ENCODE measurements around the gene OR13F1.
"Not testable (repeated sequence)": the region's sequence is repeated elsewhere in the genome, so short reads cannot be mapped to it uniquely, and the experiment has no call there.

OR13F1 gene, protein sequence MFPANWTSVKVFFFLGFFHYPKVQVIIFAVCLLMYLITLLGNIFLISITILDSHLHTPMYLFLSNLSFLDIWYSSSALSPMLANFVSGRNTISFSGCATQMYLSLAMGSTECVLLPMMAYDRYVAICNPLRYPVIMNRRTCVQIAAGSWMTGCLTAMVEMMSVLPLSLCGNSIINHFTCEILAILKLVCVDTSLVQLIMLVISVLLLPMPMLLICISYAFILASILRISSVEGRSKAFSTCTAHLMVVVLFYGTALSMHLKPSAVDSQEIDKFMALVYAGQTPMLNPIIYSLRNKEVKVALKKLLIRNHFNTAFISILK

DNA sequence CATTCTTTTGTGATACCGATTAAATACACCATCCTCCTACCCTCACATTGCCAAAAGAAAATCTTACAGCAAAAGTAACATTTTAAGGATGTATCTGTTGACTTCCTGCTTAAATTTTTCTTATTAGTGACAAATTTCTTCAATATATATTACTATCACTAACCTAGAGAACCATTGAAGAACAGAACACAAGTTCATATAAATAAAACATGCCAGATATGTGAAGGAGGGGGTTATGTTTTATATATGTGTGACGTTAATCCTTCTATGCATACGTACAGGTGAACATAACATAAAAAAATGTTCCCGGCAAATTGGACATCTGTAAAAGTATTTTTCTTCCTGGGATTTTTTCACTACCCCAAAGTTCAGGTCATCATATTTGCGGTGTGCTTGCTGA is at the start of gene OR13F1:
TSS of gene OR13F1 (plus strand) at position 301 of the 400 bp plus-strand sequence. CDS start at position 301, 0 bp downstream.
- DNase-seq, result no peak

DNA sequence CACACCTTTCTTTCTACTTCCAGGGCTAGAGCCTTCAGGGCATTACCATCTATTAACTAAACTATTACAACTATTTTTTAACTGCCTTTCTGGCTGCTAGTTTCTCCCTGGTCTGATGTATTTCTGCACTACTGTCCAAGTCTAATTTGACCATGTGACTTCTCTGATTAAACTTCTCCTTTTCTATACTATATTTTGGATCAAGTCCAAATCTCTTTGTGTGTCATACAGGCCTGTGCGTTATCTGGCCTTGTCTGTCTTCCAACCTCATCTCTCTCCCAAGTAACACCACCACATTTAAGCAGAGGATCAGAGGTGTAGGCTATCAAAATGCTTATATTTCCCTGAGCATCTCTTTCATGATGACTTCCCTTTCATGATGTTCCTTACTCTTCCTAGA is 47.2 kb upstream of the OR13F1 start:
- peak; percentile 78 for DNase-seq

GRCh38 chr9:104463864-104464263 is 40.2 kb upstream of the OR13F1 start:
- DNase-seq, result peak; percentile 1

GRCh38 chr9:104468261-104468660 is 35.8 kb upstream of the OR13F1 start:
- DNase-seq, result no peak

GRCh38 chr9:104482921-104483570 is 21.0 kb upstream of the OR13F1 start:
- no peak for DNase-seq

- no peak for DNase-seq
Observed at GRCh38 chr9:104485014-104485413, 19.0 kb upstream of the OR13F1 start.

GRCh38 chr9:104494808-104495207 is 9.3 kb upstream of the OR13F1 start:
- peak; percentile 58 for DNase-seq

DNA sequence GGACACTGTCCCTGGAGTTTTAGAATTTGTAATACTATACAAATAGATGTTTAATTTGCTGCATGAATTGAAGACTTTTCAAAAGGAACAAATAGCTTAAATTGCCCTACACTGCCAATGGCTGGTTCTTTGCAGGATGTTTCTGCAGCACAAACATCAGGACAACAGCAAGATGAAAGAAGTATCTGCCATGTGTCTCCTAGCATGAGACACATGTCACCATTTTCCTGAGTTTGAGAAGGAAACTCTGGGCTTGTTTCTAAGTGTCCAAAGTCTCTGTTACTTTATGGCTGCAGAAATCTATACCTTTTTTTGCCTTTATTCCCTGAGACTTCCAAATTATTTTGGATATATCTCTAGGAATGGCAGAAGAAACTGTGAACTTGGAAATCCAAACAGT is 623 bp upstream of the OR13F1 start:
- DNase-seq, result no peak

DNA sequence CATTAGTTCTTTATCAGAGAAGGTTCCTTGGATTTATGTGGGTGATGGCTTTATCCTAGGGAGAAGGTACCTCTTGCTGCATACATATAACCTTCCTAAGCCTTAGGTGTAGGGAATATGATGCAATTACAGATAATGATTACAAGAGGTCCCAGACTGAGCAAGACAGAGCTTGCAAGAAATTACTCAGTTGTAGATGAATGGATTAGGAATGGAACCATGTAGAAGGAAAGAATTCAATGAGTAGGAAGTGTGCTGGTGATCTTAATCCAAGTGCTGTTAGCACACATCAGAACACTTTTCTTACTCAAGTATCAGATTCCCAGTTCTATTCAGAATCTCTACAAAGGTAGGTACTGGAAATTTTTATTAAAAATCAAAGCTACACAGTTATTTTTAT is 2.5 kb downstream of the OR13F1 start:
- DNase-seq, result no peak

DNA sequence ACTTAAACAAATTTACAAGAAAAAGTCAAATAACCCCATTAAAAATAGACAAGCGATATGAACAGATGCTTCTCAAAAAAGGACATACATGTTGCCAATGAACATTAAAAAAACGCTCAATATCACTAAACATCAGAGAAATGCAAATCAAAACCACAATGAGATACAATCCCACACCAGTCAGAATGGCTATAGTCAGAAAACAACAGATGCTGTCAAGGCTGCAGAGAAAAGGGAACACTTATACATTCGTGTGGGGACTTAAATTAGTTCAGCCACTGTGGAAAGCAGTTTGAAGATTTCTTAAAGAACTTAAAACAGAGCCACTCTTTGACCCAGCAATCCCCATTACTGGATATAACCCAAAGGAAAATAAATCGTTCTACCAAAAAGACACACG is 10.8 kb downstream of the OR13F1 start:
- no peak for DNase-seq

DNA sequence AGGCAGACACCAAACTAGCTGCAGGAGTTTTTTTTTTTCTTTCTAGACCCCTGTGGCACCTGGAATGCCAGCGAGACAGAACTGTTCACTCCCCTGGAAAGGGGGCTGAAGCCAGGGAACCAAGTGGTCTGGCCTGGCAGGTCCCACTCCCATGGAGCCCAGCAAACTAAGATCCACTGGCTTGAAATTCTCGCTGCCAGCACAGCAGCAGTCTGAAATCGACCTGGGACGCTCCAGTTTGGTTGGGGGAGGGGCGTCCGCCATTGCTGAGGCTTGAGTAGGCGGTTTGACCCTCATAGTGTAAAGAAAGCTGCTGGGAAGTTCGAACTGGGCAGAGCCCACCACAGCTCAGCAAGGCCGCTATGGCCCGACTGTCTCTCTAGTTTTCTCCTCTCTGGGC is 16.2 kb downstream of the OR13F1 start:
- not testable (repeated sequence) for DNase-seq

DNA sequence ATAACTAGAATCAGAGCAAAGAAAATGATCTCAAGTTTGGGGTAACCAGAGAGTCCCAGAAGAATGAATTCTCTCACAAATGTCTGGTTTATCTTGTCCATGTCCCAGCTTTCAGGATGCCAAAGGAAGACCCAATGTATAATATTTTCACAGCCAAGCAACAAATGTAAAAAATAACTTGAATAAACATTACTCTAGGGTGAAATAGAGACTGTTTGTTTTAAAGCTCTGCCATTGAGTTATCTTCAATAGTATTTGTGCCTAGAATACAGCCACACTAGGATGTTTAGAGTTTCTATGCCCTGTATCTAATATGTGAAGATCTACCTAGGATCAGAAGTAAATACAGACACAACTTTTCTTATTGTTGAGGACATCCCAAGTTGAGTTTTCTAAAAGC is 23.0 kb downstream of the OR13F1 start, which contains the start of gene OR13C4:
TSS of gene OR13C4 (minus strand) at position 101 of the 400 bp plus-strand sequence. CDS start at position 101, 0 bp downstream.
- no peak for DNase-seq

DNA sequence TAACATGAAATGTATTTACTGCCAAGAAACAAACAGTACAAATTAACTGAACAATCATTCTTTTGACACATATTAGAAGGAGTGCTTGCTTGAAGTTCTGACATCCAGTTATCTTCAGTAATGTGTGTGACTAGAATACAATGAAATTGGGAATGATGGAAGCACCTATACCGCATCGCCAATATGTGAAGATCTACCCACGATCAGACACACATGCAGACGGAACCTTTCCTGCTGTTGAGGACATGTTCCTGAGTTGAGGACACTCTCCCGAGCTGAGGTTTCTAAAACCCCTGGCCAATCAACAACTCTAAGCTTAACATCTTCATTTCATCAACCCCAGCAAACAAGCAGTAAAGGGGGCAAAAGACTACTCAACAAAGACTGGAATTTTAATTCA is 32.7 kb downstream of the OR13F1 start, which contains the start of gene OR13C3:
TSS of gene OR13C3 (minus strand) at position 101 of the 400 bp plus-strand sequence. CDS start 133 bp downstream, outside the sequence.
- DNase-seq, result no peak

GRCh38 chr9:104539275-104539674 is 35.2 kb downstream of the OR13F1 start:
- no peak for DNase-seq

GRCh38 chr9:104544644-104545043 is 40.6 kb downstream of the OR13F1 start:
- no peak for DNase-seq

- no peak for DNase-seq
Observed at GRCh38 chr9:104553261-104553660, 49.2 kb downstream of the OR13F1 start.
